ENCODE measurements around the gene NKX3-2. TPM values are rescaled to one million over a fixed set of nuclear protein-coding genes. Genes with fewer than 3 reads are reported as not detected.

NKX3-2 gene
- total RNA-seq, 1 donor from 2014 or later: 4.5 TPM

GRCh38 chr4:13539619-13540445 is 4.5 kb downstream of the NKX3-2 start:
- DNase-seq (ENCODE audit: low spot score): no peak
- H3K36me3 Mint-ChIP-seq (ENCODE audit: low read depth, unreplicated experiment): peaks cover 15% of the 10 kb centered on the region
- H3K9me3 Mint-ChIP-seq (ENCODE audit: unreplicated experiment): no peaks in the 10 kb centered on the region
- peaks cover 8% of the 10 kb centered on the region for H3K4me1 Mint-ChIP-seq (ENCODE audit: unreplicated experiment)
- no peak overlapping the region for H3K27ac Mint-ChIP-seq (ENCODE audit: unreplicated experiment)
- H3K4me3 Mint-ChIP-seq (ENCODE audit: unreplicated experiment): no peak overlapping the region
- H3K27me3 Mint-ChIP-seq (ENCODE audit: unreplicated experiment): peaks cover 7% of the 10 kb centered on the region
- no peak for TF ChIP-seq CTCF (IDR thresholded peaks at IDR 0.05; ENCODE audit: unreplicated experiment)

GRCh38 chr4:13539047-13539618 is 5.2 kb downstream of the NKX3-2 start:
- no peak for DNase-seq (ENCODE audit: low spot score)
- H3K4me3 Mint-ChIP-seq (ENCODE audit: unreplicated experiment): no peak overlapping the region

GRCh38 chr4:13538427-13538973 is 5.8 kb downstream of the NKX3-2 start:
- Mint-ChIP-seq H3K4me1 (ENCODE audit: unreplicated experiment) (peaks cover 12% of the 10 kb centered on the region), H3K36me3 (ENCODE audit: low read depth, unreplicated experiment) (peaks cover 15% of the 10 kb centered on the region), H3K27me3 (ENCODE audit: unreplicated experiment) (peaks cover 12% of the 10 kb centered on the region), H3K9me3 (ENCODE audit: unreplicated experiment) (no peaks in the 10 kb centered on the region), H3K4me3 (ENCODE audit: unreplicated experiment) (no peak overlapping the region), H3K27ac (ENCODE audit: unreplicated experiment) (no peak overlapping the region)
- DNase-seq (ENCODE audit: low spot score): no peak
- TF ChIP-seq CTCF (IDR thresholded peaks at IDR 0.05; ENCODE audit: unreplicated experiment): no peak

More at GRCh38 chr4:13539047-13539618, 5.2 kb downstream of the NKX3-2 start:
- Mint-ChIP-seq H3K36me3 (ENCODE audit: low read depth, unreplicated experiment) (peaks cover 15% of the 10 kb centered on the region), H3K4me1 (ENCODE audit: unreplicated experiment) (peaks cover 11% of the 10 kb centered on the region), H3K9me3 (ENCODE audit: unreplicated experiment) (no peaks in the 10 kb centered on the region), H3K27me3 (ENCODE audit: unreplicated experiment) (peaks cover 9% of the 10 kb centered on the region), H3K27ac (ENCODE audit: unreplicated experiment) (no peak overlapping the region)
- TF ChIP-seq CTCF (IDR thresholded peaks at IDR 0.05; ENCODE audit: unreplicated experiment): no peak

GRCh38 chr4:13537832-13538177 is 6.5 kb downstream of the NKX3-2 start:
- H3K27me3 Mint-ChIP-seq (ENCODE audit: unreplicated experiment): peaks cover 11% of the 10 kb centered on the region
- peaks cover 15% of the 10 kb centered on the region for H3K36me3 Mint-ChIP-seq (ENCODE audit: low read depth, unreplicated experiment)
- no peak overlapping the region for H3K4me3 Mint-ChIP-seq (ENCODE audit: unreplicated experiment)
- no peaks in the 10 kb centered on the region for H3K9me3 Mint-ChIP-seq (ENCODE audit: unreplicated experiment)
- no peak for TF ChIP-seq CTCF (IDR thresholded peaks at IDR 0.05; ENCODE audit: unreplicated experiment)
- DNase-seq (ENCODE audit: low spot score): no peak
- peaks cover 11% of the 10 kb centered on the region for H3K4me1 Mint-ChIP-seq (ENCODE audit: unreplicated experiment)
- no peak overlapping the region for H3K27ac Mint-ChIP-seq (ENCODE audit: unreplicated experiment)

Measured in endothelial cell (in vitro differentiated cells).